Amniotic stem cell (primary cell): ENCODE data around the gene SEMA4D.

ENCODE experiments used
- DNase-seq: peaks from one replicate; lab custom pipeline; 2025; lab: John Stamatoyannopoulos, UW

The SEMA4D gene

GRCh38 chr9:89313842-89314241 lies 184.1 kb downstream of the SEMA4D start:
- no peak for DNase-seq

- peak; percentile 11 for DNase-seq
Measured at GRCh38 chr9:89312222-89312571, 185.7 kb downstream of the SEMA4D start.

- DNase-seq, result no peak
Measured at GRCh38 chr9:89311346-89312221, 186.3 kb downstream of the SEMA4D start.
